ENCODE measurements around the gene PLAAT4. TPM values are rescaled to one million over a fixed set of nuclear protein-coding genes. Genes with fewer than 3 reads are reported as not detected.

The PLAAT4 gene
- total and polyA plus RNA-seq, 2 of the 8 experiments (the other 6 are each of a cell fraction or from before 2014, with no cell fraction given) = 2.8 to 4.1 TPM

DNA sequence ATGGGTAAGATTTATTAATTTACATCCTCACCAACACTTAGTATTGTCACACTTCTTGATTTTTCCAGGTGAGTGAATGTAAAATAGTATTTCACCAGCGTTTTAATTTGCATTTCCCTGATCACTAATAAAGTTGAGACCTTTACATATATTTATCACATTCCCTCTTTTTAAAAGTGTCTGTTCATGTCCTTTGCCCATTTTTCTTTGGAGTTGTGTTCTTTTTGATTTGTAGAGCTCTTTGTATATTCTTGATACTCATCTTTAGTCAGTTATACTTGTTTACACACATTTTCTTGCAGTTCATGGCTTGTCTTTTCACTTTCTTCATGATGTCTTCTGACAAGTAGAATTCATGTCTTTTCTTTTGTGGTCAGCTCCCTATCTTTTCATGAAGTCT, 43.5 kb upstream of the PLAAT4 start:
- no peaks in the 10 kb centered on the region; a peak in 1 of 7 replicates for H3K27me3 ChIP-seq (replicated peaks in 1 of 4; ENCODE audit: control insufficient read depth in 3 of 4, extremely low read depth in 1 of 4, insufficient read depth in 3 of 4, low read length in 3 of 4)
- H3K14ac ChIP-seq (ENCODE audit: insufficient read length) = no peak overlapping the region
- H3K79me2 ChIP-seq (ENCODE audit: control insufficient read depth in 1 of 2, insufficient read depth in 2 of 2, low read length in 2 of 2) = no peaks in the 10 kb centered on the region
- H2BK5ac ChIP-seq (ENCODE audit: low read depth, low read length) = no peak overlapping the region
- no peak overlapping the region for H2BK120ac ChIP-seq (replicated peaks; ENCODE audit: low read depth, low read length)
- H4K20me1 ChIP-seq (replicated peaks in 1 of 2; ENCODE audit: control insufficient read depth in 1 of 2, insufficient read depth in 2 of 2, low read length in 2 of 2) = no peaks in the 10 kb centered on the region
- H2BK20ac ChIP-seq (ENCODE audit: low read length) = no peak overlapping the region
- H2BK12ac ChIP-seq (ENCODE audit: low read depth, low read length) = no peak overlapping the region
- DNase-seq (ENCODE audit: low read depth in 1 of 2, low spot score in 2 of 2) (no peak), FAIRE-seq (no peak)
- H3K4ac ChIP-seq (replicated peaks; ENCODE audit: insufficient read length, low read depth, low read length) = no peak overlapping the region
- peaks cover 6 to 10% (median 9%) of the 10 kb centered on the region in 4 experiments; a peak in 5 of 7 replicates for H3K4me1 ChIP-seq (replicated peaks in 1 of 4; ENCODE audit: control insufficient read depth in 3 of 4, insufficient read depth in 4 of 4, low read length in 3 of 4)
- H3K79me1 ChIP-seq (ENCODE audit: low read depth, low read length) = no peaks in the 10 kb centered on the region
- no peak overlapping the region for H3K56ac ChIP-seq (replicated peaks; ENCODE audit: insufficient read length, low read depth, low read length)
- H3K23me2 ChIP-seq (ENCODE audit: low read depth, low read length) = peaks cover 7% of the 10 kb centered on the region; the same call in 1 of the 2 replicates
- H4K5ac ChIP-seq (ENCODE audit: insufficient read length, low read depth, low read length) = no peak overlapping the region
- no peak overlapping the region for H3K23ac ChIP-seq (ENCODE audit: insufficient read length)
- H4K8ac ChIP-seq (ENCODE audit: extremely low read depth, insufficient read depth, low read length) = no peak overlapping the region
- H3K27ac ChIP-seq (ENCODE audit: low read depth, low read length) = no peak overlapping the region
- H3K9ac ChIP-seq (replicated peaks in 1 of 4; ENCODE audit: extremely low read depth in 1 of 4, low read depth in 3 of 4, low read length in 3 of 4) = no peak overlapping the region
- ChIA-PET POLR2A (ENCODE audit: partially characterized antibody) (no interaction called here), CTCF (ENCODE audit: partially characterized antibody) (interaction anchor here (0.6 to 5.4 kb wide), 2 partner anchors 14 to 148 kb away, joined by 3 to 63 read pairs; no protein-coding TSS in a partner anchor)
- H3K4me3 ChIP-seq (ENCODE audit: extremely low read depth in 1 of 4, insufficient read depth in 2 of 4, low read depth in 3 of 4, low read length in 4 of 4) = no peak overlapping the region
- H2AFZ ChIP-seq (ENCODE audit: low read length) = no peak overlapping the region
- no peak overlapping the region for H2AK5ac ChIP-seq (ENCODE audit: low read depth, low read length)
- peaks cover 0 to 4% (median 0%) of the 10 kb centered on the region in 4 experiments; a peak in 1 of 8 replicates for H3K36me3 ChIP-seq (ENCODE audit: control insufficient read depth in 2 of 4, insufficient read depth in 4 of 4, low read length in 3 of 4)
- no peak overlapping the region for H4K91ac ChIP-seq (replicated peaks; ENCODE audit: insufficient read length, low read length)
- no peak overlapping the region for H3K4me2 ChIP-seq (ENCODE audit: insufficient read depth in 1 of 2, low read depth in 2 of 2, low read length in 2 of 2)
- no peak overlapping the region for H3K18ac ChIP-seq (ENCODE audit: extremely low read depth, low read length)
- peaks cover 3 to 9% of the 10 kb centered on the region in 2 experiments; a peak in 2 of 4 replicates for H3K9me3 ChIP-seq (ENCODE audit: insufficient read depth in 2 of 2, low read depth in 1 of 2, low read length in 1 of 2)
- H2BK15ac ChIP-seq (ENCODE audit: low read length) = no peak overlapping the region
- WGBS, 2 experiments (ENCODE audit: extremely low coverage in 1 of 2, insufficient coverage in 1 of 2, insufficient read length in 1 of 2, insufficient replicate concordance in 2 of 2, low coverage in 1 of 2, low lambda C conversion rate in 2 of 2, missing lambda C conversion rate in 1 of 2) = 92% methylated on average over 1 of the region's 1 CpG; no CpG with 5 or more reads in 1 of the 2 experiments
- TF ChIP-seq CREB1 (IDR thresholded peaks at IDR 0.05) (no peak), RXRA (IDR thresholded peaks at IDR 0.05; ENCODE audit: insufficient read depth, low read depth, low read length) (no peak), YY1 (IDR thresholded peaks at IDR 0.05; ENCODE audit: low read depth, low read length) (no peak), JUND (IDR thresholded peaks at IDR 0.05; ENCODE audit: low read length) (no peak), BRCA1 (IDR thresholded peaks at IDR 0.05; ENCODE audit: low read depth, low read length) (no peak), PHF8 (conservative IDR thresholded peaks at IDR 0.05; ENCODE audit: low read depth, low read length) (no peak), BACH1 (IDR thresholded peaks at IDR 0.05; ENCODE audit: low read length) (no peak), ASH2L (IDR thresholded peaks at IDR 0.05; ENCODE audit: low read length) (no peak), SIRT6 (IDR thresholded peaks at IDR 0.05; ENCODE audit: low read length) (no peak), KDM5A (IDR thresholded peaks at IDR 0.05; ENCODE audit: low read length) (no peak), CEBPB (IDR thresholded peaks at IDR 0.05; ENCODE audit: low read depth, low read length) (no peak)
- TF ChIP-seq, protein P1, sequence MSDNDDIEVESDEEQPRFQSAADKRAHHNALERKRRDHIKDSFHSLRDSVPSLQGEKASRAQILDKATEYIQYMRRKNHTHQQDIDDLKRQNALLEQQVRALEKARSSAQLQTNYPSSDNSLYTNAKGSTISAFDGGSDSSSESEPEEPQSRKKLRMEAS (IDR thresholded peaks at IDR 0.05) = no peak
- TF ChIP-seq, protein P2, sequence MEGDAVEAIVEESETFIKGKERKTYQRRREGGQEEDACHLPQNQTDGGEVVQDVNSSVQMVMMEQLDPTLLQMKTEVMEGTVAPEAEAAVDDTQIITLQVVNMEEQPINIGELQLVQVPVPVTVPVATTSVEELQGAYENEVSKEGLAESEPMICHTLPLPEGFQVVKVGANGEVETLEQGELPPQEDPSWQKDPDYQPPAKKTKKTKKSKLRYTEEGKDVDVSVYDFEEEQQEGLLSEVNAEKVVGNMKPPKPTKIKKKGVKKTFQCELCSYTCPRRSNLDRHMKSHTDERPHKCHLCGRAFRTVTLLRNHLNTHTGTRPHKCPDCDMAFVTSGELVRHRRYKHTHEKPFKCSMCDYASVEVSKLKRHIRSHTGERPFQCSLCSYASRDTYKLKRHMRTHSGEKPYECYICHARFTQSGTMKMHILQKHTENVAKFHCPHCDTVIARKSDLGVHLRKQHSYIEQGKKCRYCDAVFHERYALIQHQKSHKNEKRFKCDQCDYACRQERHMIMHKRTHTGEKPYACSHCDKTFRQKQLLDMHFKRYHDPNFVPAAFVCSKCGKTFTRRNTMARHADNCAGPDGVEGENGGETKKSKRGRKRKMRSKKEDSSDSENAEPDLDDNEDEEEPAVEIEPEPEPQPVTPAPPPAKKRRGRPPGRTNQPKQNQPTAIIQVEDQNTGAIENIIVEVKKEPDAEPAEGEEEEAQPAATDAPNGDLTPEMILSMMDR (IDR thresholded peaks at IDR 0.05; ENCODE audit: control extremely low read depth in 1 of 3, insufficient read depth in 1 of 3, low read depth in 1 of 3, low read length in 3 of 3) = no peak

Data from H1 (cell line).